Measurements from ENCODE around the gene CRYZ. TPM values are rescaled to one million over a fixed set of nuclear protein-coding genes. Genes with fewer than 3 reads are reported as not detected.

Gene CRYZ
- total and polyA plus RNA-seq, 2 of the 8 experiments (the other 6 are each of a cell fraction or from before 2014, with no cell fraction given) = 20.5 to 43.8 TPM

- no peak for TF ChIP-seq ATF2 (IDR thresholded peaks at IDR 0.05; ENCODE audit: low read length)
Observed at GRCh38 chr1:74733604-74734484, 994 bp upstream of the CRYZ start (continued).
